ENCODE results near the gene ATXN8OS.

The ATXN8OS gene

GRCh38 chr13:70171151-70171550 lies 63.5 kb downstream of the ATXN8OS start:
- no peaks in the 10 kb centered on the region for H3K4me1 Mint-ChIP-seq
- H3K36me3 Mint-ChIP-seq: no peaks in the 10 kb centered on the region
- ATAC-seq (no peak), DNase-seq (ENCODE audit: low spot score in 2 of 2) (no peak)
- no peak overlapping the region for H3K4me3 Mint-ChIP-seq
- no peak overlapping the region for H3K27ac Mint-ChIP-seq
- H3K9me3 Mint-ChIP-seq: peaks cover 23% of the 10 kb centered on the region

- Mint-ChIP-seq H3K36me3 (no peaks in the 10 kb centered on the region), H3K4me1 (no peaks in the 10 kb centered on the region), H3K9me3 (peaks cover 31% of the 10 kb centered on the region), H3K4me3 (no peak overlapping the region), H3K27ac (no peak overlapping the region)
- no peak for ATAC-seq
- DNase-seq (ENCODE audit: low spot score in 2 of 2): no peak
These were observed 65.4 kb downstream of the ATXN8OS start for GRCh38 chr13:70172946-70173597.

DNA sequence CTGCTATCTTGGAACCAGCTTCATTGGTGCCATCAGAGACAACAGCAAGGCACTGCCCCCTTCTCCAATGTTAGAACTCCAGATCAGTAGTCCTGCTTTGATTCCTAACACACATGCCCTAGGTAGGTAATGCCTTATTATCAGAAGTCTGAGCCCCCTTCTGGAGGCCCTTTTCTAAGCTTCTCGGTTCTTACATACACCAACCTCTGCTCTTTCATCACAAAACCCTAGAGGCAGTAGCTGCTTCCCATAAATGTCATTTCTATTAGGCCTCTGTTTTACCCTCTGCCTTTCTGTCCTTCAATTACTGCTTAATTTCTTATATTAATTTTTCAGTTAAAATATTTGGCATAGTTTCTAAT lies 66.0 kb downstream of the ATXN8OS start:
- Mint-ChIP-seq H3K4me3 (no peak overlapping the region), H3K4me1 (no peaks in the 10 kb centered on the region), H3K36me3 (no peaks in the 10 kb centered on the region), H3K27ac (no peak overlapping the region), H3K9me3 (peaks cover 28% of the 10 kb centered on the region)
- ATAC-seq (no peak), DNase-seq (ENCODE audit: low spot score in 2 of 2) (no peak)

DNA sequence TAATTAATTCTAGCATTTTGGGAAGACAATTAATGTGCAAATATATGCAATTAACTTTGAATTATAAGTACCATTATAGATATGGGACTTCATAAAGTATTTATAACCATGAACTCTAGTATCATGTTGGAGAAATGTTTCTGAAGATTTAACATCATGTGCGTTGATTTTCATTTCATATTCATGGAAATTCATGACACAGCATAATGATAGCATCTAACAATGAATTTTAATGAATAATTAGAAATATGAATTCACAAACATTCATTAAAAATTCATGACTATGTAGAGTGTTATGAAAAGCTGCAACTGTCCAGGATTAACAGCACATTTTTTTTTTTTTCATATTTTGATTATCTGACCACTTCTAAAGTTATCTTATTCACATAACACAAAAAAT lies 70.7 kb downstream of the ATXN8OS start:
- DNase-seq (ENCODE audit: low spot score in 2 of 2): no peak
- Mint-ChIP-seq H3K9me3 (peaks cover 28% of the 10 kb centered on the region), H3K4me3 (no peak overlapping the region), H3K36me3 (no peaks in the 10 kb centered on the region), H3K4me1 (no peaks in the 10 kb centered on the region), H3K27ac (no peak overlapping the region)
- ATAC-seq: no peak

All from stimulated activated effector memory CD8-positive, alpha-beta T cell treated with anti-CD3 and anti-CD28 coated beads, Interleukin-12 subunit alpha, Interleukin-12 subunit beta, amount 100 ng/mL, for 72 hours (primary cell).